ENCODE results near the gene IL24.

Gene IL24

DNA sequence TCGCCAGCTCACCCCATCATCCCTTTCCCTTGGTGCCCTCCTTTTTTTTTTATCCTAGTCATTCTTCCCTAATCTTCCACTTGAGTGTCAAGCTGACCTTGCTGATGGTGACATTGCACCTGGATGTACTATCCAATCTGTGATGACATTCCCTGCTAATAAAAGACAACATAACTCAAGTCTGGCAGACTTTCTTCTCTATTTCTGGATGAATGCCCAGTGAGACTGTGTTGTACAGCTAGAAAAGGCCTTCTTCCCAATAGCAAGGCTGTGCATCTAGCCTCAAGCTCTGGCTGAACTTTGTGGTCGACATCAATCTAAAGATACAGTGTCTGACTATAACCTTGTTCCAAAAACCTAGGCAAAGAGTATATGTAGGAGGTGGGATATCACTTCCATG lies 6.4 kb downstream of the IL24 start:
- DNase-seq (ENCODE audit: insufficient read length, low spot score) (no peak), FAIRE-seq (no peak)

DNA sequence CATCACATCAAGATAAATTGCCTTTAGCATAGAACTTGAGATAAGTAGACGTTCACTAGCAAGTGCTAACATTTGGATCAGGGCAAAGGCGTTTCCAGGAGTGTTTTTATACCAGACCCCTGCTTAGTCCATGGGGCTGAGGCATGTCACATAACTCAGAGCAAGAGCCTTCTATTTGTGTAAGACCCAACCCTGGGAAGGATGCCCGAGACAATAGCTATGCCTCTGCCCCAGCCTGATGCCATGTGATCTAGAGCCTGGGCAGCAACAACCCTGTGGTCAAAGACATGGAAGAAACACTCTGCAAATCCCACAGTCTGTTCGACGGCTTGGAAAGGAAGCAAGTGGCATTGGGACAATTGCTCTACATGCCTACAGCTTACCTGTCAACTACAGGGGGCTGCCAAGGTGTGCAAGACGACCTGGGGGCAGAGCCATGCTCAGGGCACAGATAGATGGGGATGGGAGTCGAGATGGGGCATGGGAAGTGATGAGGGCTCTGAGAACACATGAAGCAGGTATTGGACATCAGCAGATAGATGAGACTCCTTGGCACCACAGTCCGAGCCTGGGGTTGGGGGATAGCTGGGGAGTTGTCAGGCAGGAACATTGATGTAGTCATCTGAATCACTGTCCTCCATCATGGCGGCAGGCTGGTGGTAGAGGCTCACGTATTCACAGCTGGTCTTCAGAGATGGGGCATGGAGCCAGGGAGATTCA lies 7.3 kb downstream of the IL24 start:
- no peak for DNase-seq (ENCODE audit: insufficient read length, low spot score)
- FAIRE-seq = no peak

DNA sequence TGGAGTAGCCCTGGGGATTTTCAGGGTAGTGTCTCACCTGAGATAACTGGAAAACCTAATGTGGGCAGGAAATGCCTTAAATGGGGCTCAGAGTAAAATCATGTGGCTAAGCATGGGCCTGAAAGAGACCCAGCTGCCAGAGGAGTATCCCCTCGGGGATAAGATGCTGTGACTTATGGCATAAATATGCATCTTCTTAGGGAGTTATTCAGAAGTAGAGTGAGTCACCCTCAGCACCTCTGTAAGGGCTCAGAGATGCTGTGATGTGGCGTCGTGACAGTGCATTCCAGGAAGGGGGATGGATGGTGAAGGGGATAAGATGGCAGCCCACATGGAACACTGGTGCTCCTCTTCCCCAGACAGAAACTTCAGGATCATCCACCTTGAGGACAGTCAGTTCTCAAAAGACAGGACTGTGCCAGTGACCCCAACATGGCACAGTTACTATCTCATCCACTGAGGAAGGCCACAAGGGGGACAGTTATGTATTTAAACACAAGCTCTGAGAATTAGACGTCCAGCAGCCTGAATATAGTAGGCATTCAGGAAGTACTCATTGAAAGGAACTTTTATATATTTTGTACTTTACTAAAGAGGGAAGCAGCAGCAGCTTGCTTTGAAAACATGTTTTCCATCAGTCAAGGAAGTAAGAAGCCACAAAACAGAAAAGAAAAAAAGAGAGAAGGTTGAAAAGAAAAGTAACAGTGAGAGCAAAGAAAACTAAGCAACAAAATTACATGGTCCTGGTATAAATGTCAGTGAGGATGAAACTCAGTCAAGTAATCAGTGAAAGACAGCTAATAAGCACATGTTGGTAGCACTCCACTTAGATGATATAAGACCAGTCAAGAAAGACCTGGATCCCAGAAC lies 8.3 kb downstream of the IL24 start:
- no peak for FAIRE-seq
- DNase-seq (ENCODE audit: insufficient read length, low spot score) = no peak

DNA sequence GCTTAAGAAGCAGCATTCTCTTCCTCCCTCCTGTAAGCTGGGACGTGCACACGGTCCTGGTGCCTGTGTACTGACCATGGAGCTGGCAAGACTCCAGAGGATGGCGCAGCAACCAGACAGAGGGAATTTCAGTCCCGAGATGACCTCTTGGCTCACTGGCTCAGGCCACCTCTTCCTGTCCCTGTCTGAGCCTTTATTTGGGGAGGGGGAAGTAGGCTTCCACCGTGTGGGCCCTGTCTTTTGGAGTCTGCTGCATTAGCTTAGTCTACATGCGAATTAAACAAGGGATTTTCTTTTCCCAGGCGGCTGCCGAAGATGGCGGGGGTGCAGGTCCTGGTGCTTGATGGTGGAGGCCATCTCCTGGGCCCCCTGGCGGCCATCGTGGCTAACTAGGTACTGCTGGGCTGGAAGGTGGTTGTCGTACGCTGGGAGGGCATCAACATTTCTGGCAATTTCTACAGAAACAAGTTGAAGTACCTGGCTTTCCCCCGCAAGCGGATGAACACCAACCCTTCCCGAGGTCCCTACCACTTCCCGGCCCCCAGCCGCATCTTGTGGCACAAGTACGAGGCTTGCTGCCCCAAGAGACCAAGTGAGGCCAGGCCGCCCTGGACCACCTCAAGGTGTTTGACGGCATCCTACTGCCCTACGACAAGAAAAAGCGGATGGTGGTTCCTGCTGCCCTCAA lies 10.2 kb downstream of the IL24 start:
- DNase-seq (ENCODE audit: insufficient read length, low spot score) = no peak
- no peak for FAIRE-seq

DNA sequence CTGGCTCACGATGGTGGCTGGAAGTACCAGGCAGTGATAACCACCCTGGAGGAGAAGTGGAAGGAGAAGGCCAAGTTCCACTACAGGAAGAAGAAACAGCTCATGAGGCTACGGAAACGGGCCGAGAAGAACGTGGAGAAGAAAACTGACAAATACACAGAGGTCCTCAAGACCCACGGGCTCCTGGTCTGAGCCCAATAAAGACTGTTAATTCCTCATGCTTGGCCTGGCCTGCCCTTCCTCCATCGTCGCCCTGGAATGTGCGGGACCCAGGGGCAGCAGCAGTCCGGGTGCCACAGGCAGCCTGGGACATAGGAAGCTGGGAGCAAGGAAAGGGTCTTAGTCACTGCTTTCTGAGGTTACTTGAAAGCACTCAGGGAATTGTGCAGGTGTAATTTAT lies 10.8 kb downstream of the IL24 start:
- DNase-seq (ENCODE audit: insufficient read length, low spot score) = no peak
- no peak for FAIRE-seq

DNA sequence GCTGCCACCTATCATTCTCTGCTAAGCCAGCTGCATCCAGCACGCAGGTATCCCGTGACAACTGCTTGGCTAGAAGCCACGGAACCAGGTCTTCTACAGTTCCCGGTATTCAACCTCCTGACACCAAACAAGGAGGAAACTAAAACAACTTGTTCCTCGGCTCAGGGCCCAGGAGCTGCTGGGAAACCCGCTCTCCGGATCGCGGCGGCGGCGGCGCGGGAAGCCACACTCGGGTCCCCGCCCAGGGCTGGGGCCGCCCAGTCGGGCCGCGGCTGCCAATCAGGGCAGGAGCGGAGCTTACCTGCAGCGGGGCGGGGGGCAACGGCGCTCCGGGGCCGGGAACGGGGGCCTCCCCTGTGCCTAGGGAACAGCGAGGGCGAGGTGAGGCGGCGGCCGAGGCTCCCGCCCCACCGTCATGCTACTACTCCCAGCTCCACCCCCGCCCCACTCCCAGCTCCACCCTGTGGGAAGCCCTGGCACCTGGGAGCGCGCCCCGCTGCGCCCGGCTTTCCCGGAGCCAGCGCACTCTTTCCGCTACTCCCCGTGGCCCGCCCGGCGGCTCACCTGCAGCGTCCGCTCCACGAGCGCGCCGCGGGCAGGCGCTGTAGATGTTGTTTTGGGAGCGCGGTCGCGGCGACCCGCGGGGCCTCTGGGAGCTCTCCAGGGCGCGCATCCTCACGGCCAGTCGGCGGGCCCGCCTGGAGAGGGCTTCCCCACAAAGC lies 12.1 kb downstream of the IL24 start:
- FAIRE-seq (no peak), DNase-seq (ENCODE audit: insufficient read length, low spot score) (no peak)

DNA sequence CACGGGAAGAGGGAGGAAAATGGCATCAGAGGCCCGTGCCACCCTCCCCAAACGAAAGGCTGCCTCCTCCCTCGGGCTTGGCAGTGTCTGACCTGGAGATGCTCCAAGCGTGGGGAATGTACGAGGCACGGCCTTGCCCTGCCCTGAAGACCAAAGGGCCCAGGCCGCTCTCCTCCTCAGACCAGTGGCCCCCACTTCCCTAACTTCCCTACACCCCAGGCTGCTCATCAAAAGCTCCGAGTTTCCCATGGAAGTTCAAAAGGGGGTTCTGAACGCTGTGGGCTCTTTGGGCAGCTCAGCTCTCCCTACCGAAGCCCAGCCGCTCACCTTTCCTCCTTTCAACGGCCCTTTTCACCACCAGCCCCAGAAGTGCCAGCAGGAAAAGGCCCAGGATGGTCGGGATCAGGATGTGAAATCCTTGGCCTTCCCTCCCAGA lies 12.7 kb downstream of the IL24 start:
- no peak for DNase-seq (ENCODE audit: insufficient read length, low spot score)
- FAIRE-seq = no peak

DNA sequence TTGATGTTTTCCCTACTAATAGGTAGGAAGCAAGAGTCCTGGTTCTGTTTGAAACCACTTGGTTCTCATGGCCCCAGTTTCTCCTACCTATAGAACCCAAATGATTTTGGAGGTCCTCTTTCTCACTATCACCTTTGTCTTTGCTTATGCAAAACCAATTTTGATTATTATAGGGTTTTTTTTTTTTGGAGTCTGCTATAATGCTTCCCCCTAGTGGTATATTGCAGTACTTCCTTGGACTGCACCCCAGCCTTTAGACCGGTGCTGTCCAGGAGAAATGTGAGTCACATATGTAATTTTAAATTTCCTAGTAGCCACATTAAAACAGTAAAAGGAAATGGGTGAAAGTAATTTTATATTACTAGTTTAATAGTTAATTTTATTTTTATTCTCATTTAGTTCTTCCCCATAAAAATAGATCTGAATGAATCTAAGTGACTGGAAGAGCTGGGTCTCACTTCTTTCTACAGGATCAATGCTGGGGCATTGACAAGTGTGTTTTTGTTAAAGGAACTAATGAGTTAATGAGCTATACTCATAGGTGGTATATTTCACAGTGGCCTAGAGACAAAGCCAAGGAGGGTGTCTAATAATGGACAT lies 13.9 kb downstream of the IL24 start:
- no peak for FAIRE-seq
- peak; percentile 54 for DNase-seq (ENCODE audit: insufficient read length, low spot score)

DNA sequence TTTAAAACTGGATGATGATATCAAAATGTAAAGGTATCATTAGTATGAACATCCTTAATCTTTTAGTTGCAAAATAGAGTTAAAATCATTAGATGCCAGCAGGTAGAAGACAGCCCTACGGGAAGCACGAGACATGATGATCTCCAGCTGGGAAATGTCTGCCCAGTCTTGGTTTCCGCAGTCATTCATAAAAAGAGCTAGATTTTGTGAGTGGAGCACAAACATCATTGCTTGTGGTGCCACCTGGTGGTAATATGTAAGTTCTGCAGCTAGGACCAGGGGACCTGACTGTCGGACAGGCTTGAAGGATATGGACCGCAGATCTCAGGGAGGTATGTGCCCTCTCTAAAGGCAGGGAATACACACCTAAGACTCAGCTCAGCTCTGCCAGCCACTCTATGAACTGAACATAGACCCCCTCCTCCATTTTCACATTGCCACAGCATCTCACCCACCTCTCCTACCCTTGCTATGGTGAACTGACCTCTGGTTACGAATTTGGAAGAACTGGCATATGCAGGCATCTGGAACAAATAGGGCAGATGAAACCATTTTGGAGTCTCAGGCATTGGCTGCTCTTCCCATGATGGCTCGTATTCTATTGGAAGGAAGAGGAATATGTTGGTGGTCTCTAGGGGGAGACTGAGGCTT lies 15.3 kb downstream of the IL24 start:
- peak; percentile 85 for FAIRE-seq
- DNase-seq (ENCODE audit: insufficient read length, low spot score) = peak; percentile 59

DNA sequence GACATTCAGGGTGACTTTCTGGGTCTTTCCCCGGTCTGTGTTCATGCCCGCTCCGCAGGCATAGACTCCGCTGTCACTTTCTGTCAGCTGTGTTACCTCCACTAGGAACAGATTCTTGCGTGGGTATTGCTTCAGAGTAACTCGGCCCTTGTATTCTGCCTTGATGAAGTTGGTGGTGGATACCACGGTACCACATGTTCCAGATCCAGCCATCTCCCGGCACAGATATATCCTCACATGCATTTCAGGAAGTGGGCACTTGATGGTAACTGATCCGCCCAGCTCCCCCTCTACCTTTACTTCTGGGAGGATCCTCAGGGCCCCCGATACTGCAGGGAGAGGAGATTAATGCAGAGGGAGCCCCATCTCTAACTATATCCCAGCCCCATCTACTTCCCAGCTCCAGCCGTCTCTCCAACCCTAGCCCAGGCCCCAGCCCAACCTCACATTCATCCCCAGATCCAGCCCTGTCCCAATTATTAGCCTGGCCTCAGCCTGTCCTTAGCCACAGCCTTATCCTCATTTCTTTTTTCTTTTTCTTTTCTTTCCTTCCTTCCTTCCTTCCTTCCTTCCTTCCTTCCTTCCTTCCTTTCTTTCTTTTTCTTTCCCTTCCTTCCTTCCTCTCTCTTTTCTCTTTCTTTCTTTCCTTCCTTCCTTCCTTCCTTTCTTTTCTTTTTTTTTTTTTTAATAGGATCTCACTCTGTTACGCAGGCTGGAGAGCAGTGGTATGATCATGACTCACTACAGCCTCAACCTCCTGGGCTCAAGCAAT lies 16.7 kb downstream of the IL24 start:
- FAIRE-seq (no peak), DNase-seq (ENCODE audit: insufficient read length, low spot score) (no peak)

DNA sequence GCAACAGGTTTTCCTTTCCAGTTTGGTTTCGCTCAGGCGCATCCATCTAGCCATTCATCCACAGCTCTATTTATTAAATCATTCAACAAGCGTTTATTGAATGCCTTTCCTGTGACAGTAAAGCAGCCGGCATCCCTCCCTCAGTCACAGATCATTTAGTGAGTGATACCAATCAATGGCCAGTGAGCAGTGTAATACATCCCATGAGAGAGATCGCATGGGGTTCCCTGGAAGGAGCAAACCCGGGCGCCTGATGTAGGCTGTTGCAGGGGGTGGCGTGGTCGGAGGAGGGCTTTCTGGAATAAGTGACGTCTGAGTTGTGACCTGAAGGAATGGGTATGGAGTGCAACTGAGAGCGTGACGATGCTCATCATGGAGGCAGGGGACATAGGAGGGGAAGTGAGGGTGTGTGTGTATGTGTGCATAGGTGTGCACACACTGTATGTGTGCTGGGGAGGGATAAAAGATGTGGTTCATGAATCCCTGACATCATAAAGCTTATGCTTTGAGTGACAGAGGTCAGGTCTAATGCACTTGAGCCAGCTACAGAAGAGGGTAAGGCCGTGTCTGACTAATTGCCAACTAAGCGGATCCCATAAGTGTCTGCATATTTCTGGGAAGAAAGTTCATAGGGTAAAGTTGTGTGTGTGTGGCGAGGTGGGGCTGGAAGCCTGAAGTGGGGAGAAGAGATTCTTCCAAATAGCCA lies 17.9 kb downstream of the IL24 start:
- FAIRE-seq (no peak), DNase-seq (ENCODE audit: insufficient read length, low spot score) (no peak)

DNA sequence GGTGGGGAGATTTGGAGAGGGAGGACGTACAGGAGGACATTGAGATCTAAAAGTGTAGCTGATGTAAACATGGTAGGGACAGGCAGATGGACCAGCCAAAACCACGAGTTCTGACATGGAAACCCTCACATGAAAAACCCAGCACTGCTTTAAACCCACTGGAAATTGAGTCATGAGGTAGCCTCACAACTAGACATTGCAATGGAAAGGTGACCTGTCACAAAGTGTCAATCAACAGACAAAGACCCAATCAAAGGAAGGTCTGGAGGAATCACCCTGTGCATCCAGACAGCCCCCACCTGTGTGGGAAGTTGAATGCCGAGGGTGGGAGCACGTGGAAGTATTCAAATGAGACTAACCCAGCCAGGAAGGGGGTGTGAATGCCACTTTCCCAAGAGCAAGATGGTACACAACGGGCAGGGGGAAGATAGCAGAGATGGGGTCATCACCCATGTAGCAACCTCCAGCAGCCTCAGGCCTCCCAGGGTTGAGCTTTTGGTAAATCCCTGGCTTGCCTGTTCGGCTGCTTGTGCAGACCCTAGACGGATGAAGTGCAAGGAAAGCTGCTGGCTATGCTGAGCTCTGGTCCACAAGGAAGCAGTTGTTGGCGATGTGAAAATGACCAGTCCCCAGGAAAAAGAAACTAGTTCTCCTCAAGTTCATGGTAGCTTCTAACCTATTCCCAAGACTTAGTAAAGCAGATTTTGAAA lies 18.9 kb downstream of the IL24 start:
- no peak for FAIRE-seq
- no peak for DNase-seq (ENCODE audit: insufficient read length, low spot score)

DNA sequence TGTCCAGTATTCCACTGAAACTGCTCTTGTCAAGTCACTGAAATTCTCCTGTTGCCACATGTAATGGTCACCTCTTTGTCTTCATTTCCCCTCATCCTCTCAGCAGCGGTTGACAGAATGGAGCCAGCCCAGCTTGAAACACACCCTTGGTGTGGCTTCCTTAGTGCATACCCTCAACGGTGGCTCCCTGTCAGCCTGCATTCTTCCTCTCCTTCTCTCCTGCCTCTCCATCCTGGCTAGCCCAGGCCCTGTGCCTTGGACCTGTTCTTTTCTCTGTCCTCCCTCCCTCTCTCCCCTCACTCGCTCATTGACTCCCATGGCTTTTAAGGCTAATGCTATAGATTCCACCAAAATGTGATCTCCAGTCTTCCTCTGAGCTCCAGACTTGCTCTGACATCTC lies 20.8 kb downstream of the IL24 start:
- FAIRE-seq = peak; percentile 40
- DNase-seq (ENCODE audit: insufficient read length, low spot score) = no peak

DNA sequence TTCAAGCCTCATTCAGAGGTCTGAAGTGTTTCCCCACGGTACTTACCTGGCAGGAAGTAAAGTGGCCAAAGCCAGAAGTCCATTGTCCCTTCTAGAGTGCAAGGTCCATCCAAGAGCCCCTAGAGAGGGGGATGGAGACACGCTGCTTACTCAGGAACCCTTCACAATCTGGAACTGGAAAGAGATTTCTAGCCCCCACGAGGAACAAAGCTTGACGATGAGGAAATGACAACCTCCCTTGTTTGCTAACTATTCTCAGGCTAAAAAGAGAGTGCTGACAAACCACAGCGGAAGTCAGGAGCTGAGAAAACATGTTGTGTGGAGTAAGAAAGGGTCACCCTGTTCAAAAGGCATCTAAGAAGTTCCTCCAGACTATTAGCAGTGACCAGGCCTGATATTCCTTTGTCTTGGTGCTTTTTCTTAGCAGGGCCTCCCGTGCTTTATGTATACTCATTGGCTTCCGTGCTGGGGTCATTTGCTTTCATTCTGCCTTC lies 24.6 kb downstream of the IL24 start, which contains the start of gene FCMR:
Gene FCMR (minus strand): TSS at position 170 of the 494 bp plus-strand sequence. CDS start 87 bp downstream, at position 83.
- FAIRE-seq (peak; percentile 75), DNase-seq (ENCODE audit: insufficient read length, low spot score) (peak; percentile 30)

DNA sequence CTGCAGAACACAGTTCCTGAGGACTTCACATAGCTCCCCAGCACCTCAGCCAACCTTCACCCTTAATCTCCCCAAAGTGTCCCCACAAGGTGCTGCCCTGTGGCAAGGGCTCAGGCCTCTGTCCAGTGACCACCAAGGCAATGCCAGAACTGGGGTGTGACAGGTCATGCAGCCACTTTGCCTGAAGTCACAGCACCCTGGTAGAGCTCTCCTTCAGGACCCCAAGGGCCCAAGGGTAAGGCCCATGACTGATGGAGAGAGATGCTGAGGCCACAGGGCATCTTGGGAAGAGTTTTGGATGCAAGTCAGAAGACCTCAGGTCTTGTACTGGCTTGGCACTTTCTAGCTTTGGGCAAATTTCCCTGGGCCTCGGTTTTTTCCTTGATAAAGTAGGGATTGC lies 25.3 kb downstream of the IL24 start:
- DNase-seq (ENCODE audit: insufficient read length, low spot score) (no peak), FAIRE-seq (no peak)

DNA sequence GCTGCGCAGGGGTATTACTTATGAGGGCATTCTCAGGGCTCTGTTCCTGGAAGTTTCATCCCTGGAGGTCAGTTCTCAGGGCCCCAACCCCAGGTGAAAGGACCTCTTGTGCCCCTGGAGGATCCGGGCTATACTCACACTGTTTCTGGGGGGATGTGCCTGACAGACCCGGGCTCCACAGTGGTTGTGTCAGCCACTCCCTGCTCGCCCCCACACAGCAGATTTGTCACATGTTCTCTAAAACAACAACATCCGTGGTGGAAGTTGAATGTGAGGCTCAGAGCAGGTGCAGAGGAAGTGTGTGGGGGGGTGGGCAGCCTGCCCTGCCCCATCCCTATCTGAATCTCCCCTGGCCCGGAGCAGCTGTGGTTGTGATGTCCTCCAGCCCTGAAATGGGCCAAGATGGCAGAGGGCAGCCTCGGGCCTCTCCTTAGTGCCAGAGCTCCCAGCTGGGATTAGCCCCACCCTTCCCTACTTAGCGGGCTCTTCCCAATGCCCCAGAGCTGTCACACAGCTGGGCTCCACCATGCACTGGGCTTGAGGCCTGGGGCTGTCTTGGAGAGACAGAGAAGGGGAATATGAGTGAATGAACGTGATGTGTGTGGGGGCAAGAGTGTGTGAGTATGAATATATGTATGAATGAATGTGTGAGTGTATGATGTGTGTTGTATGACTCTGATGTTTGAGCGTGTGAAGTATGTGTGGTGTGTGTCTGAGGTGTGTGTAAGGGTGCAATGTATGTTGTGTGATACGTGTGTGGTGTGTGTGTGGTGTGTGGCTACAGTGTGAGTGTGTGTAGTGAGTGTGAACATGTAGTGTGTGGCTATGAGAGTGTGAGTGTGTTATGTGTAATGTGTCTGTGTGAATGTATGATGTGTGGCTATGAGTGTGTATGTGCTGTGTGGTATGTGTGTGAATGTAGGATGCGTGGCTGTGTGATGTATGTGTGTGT lies 26.0 kb downstream of the IL24 start:
- FAIRE-seq (peak; percentile 87), DNase-seq (ENCODE audit: insufficient read length, low spot score) (peak; percentile 23)

All from GM19239 (cell line).